GM23338 (cell line): ENCODE measurements around the gene TST. TPM values are rescaled to one million over a fixed set of nuclear protein-coding genes. Genes with fewer than 3 reads are reported as not detected.

Source experiments
- ATAC-seq: fragments of 200-7000 bp; cut with Tn5 transposase; 3 replicates; pipeline ENCODE4 v1.9.1; 2020
- DNase-seq: peaks from one replicate; pipeline ENCODE4 v3.0.0-alpha.2; 2015; ENCODE audit warnings: low spot score
- H2AFZ ChIP-seq: fragments of 200-600 bp; sonication (generic); 2 replicates; pipeline ENCODE4 v1.8.0; 2016; ENCODE audit warnings: antibody characterized with exemption, mild to moderate bottlenecking, moderate library complexity
- H3F3A ChIP-seq: fragments of 200-600 bp; sonication (generic); replicated peaks from 2 replicates; pipeline ENCODE4 v1.8.0; 2017; ENCODE audit warnings: antibody characterized with exemption, mixed run types, low read depth
- H3K27ac ChIP-seq: fragments of 200-600 bp; sonication (generic); 2 replicates; pipeline ENCODE4 v1.6.1; 2016; ENCODE audit warnings: low read depth
- H3K27me3 ChIP-seq: fragments of 200-600 bp; sonication (generic); 2 replicates; pipeline ENCODE4 v1.8.0; 2016; ENCODE audit warnings: mild to moderate bottlenecking, mixed run types, moderate library complexity; ENCODE audit not compliant: insufficient read depth
- H3K36me3 ChIP-seq: fragments of 200-600 bp; sonication (generic); 2 replicates; pipeline ENCODE4 v1.8.0; 2016; ENCODE audit warnings: mild to moderate bottlenecking; ENCODE audit not compliant: insufficient read depth
- H3K4me1 ChIP-seq: fragments of 200-600 bp; sonication (generic); 2 replicates; pipeline ENCODE4 v1.8.0; 2016; ENCODE audit warnings: mild to moderate bottlenecking, moderate library complexity; ENCODE audit not compliant: insufficient read depth
- H3K4me2 ChIP-seq: fragments of 200-600 bp; sonication (generic); 2 replicates; pipeline ENCODE4 v1.7.1; 2017; ENCODE audit warnings: mixed run types
- H3K4me3 ChIP-seq: fragments of 200-600 bp; sonication (generic); 2 replicates; pipeline ENCODE4 v1.6.1; 2016; ENCODE audit warnings: mixed run types
- H3K79me2 ChIP-seq: fragments of 200-600 bp; sonication (generic); replicated peaks from 2 replicates; pipeline ENCODE4 v1.8.0; 2017; ENCODE audit warnings: mild to moderate bottlenecking; ENCODE audit not compliant: insufficient read depth
- H3K9me2 ChIP-seq: fragments of 200-600 bp; sonication (generic); 2 replicates; pipeline ENCODE4 v1.8.0; 2017; ENCODE audit not compliant: insufficient read depth
- H4K20me1 ChIP-seq: fragments of 200-600 bp; sonication (generic); replicated peaks from 2 replicates; pipeline ENCODE4 v1.8.0; 2017; ENCODE audit warnings: mild to moderate bottlenecking; ENCODE audit not compliant: insufficient read depth
- H3K27ac Mint-ChIP-seq: 2 replicates; pipeline ENCODE4 v1.8.0; 2020; ENCODE audit warnings: inconsistent platforms, mild to moderate bottlenecking, moderate library complexity, mixed read lengths
- H3K27me3 Mint-ChIP-seq: 3 replicates; pipeline ENCODE4 v1.8.0; 2022; ENCODE audit warnings: low read depth, mild to moderate bottlenecking, moderate library complexity, mixed read lengths, inconsistent platforms; ENCODE audit not compliant: insufficient read depth, poor library complexity
- H3K36me3 Mint-ChIP-seq: 3 replicates; pipeline ENCODE4 v1.8.0; 2021; ENCODE audit warnings: low read depth, mild to moderate bottlenecking, inconsistent platforms, moderate library complexity, mixed read lengths
- H3K4me1 Mint-ChIP-seq: 3 replicates; pipeline ENCODE4 v1.8.0; 2020; ENCODE audit warnings: mild to moderate bottlenecking, inconsistent platforms, mixed read lengths
- H3K4me3 Mint-ChIP-seq: 3 replicates; pipeline ENCODE4 v1.8.0; 2021; ENCODE audit warnings: moderate library complexity, mild to moderate bottlenecking, inconsistent platforms, mixed read lengths
- H3K9me3 Mint-ChIP-seq: 3 replicates; pipeline ENCODE4 v1.8.0; 2020; ENCODE audit warnings: moderate library complexity, mild to moderate bottlenecking, inconsistent platforms, mixed read lengths
- CTCF ChIP-seq, 2 experiments: fragments of 200-600 bp in 1 of 2; sonication (generic) in 1 of 2; conservative IDR thresholded peaks; 2 replicates each; pipeline versions ENCODE4 v1.5.1 to v1.6.1; 2016 to 2017; ENCODE audit warnings: antibody characterized with exemption in 2 of 2, low read depth in 2 of 2, mild to moderate bottlenecking in 2 of 2, moderate library complexity in 1 of 2
- ETS1 ChIP-seq: IDR thresholded peaks from 2 replicates; pipeline ENCODE4 v1.6.1; 2016; ENCODE audit warnings: antibody characterized with exemption
- EZH2 ChIP-seq: fragments of 200-600 bp; sonication (generic); IDR thresholded peaks from one replicate; pipeline ENCODE4 v1.8.0; 2017; ENCODE audit warnings: antibody characterized with exemption, mild to moderate bottlenecking, low read depth; ENCODE audit not compliant: unreplicated experiment
- REST ChIP-seq: IDR thresholded peaks from one replicate; pipeline ENCODE4 v1.6.1; 2018; ENCODE audit warnings: antibody characterized with exemption; ENCODE audit not compliant: unreplicated experiment
- STAT1 ChIP-seq: IDR thresholded peaks from one replicate; pipeline ENCODE4 v1.6.1; 2016; ENCODE audit warnings: antibody characterized with exemption; ENCODE audit not compliant: unreplicated experiment
- ZNF331 ChIP-seq: fragments of 250-450 bp; sonication (Bioruptor Pico); IDR thresholded peaks from 2 replicates; pipeline ENCODE4 v1.5.0; 2020; ENCODE audit warnings: low read depth, mild to moderate bottlenecking, moderate library complexity
- polyA plus RNA-seq: library from polyadenylated mRNA; unstranded; fragments of >200 nt; fragmentation: Nextera tagmentation; extraction: Ambion mirVana; gene quantifications from 2 replicates; pipeline ENCODE4 v1.2.1, GENCODE V29; 2016
- total RNA-seq: library from RNA; depleted of rRNA; stranded (reverse); fragments of >200 nt; shearing (Covaris generic); gene quantifications from 2 replicates; pipeline ENCODE4 v1.2.3, GENCODE V29; 2014

The TST gene
- total and polyA plus RNA-seq, 2 experiments from 2014 or later = 14.6 to 32.7 TPM

- H3K27ac Mint-ChIP-seq = peak overlapping the region; percentile 32; the same call in 1 of the 2 replicates
- Histone ChIP-seq H4K20me1 (peaks cover 1% of the 10 kb centered on the region), H3K9me2 (no peaks in the 10 kb centered on the region), H3K27ac (no peak overlapping the region), H3K36me3 (peaks cover under 1% of the 10 kb centered on the region; the same call in 1 of the 2 replicates), H3F3A (0 out of 2 replicates have a peak, but pooled peaks cover 7% of the 10 kb centered on the region), H2AFZ (no peak overlapping the region), H3K4me2 (no peak overlapping the region), H3K4me1 (peaks cover 14% of the 10 kb centered on the region; the same call in 1 of the 2 replicates), H3K79me2 (no peaks in the 10 kb centered on the region), H3K27me3 (no peaks in the 10 kb centered on the region), H3K4me3 (no peak overlapping the region)
- H3K9me3 Mint-ChIP-seq = no peaks in the 10 kb centered on the region
- peaks cover 36% of the 10 kb centered on the region for H3K4me1 Mint-ChIP-seq
- H3K36me3 Mint-ChIP-seq = peaks cover 9% of the 10 kb centered on the region; the same call in 2 of the 3 replicates
- no peak for TF ChIP-seq EZH2
- peaks cover 11% of the 10 kb centered on the region for H3K27me3 Mint-ChIP-seq
- DNase-seq (peak; percentile 54), ATAC-seq (peak; percentile 29; the same call in 2 of the 3 replicates)
- no peak overlapping the region for H3K4me3 Mint-ChIP-seq
These were observed 13.6 kb upstream of the TST start for GRCh38 chr22:37032535-37033460.

- Histone ChIP-seq H3K36me3 (peaks cover 3% of the 10 kb centered on the region; the same call in 1 of the 2 replicates), H3K4me3 (no peak overlapping the region), H3K9me2 (no peaks in the 10 kb centered on the region), H3K27me3 (no peaks in the 10 kb centered on the region), H2AFZ (no peak overlapping the region), H4K20me1 (peaks cover 8% of the 10 kb centered on the region), H3K27ac (no peak overlapping the region), H3K4me1 (peaks cover 14% of the 10 kb centered on the region; the same call in 1 of the 2 replicates), H3F3A (0 out of 2 replicates have a peak, but pooled peaks cover 7% of the 10 kb centered on the region), H3K79me2 (no peaks in the 10 kb centered on the region), H3K4me2 (no peak overlapping the region)
- no peak for DNase-seq
- peaks cover 16% of the 10 kb centered on the region; the same call in 2 of the 3 replicates for H3K36me3 Mint-ChIP-seq
- H3K4me1 Mint-ChIP-seq = peaks cover 32% of the 10 kb centered on the region
- H3K4me3 Mint-ChIP-seq = no peak overlapping the region
- no peak overlapping the region for H3K27ac Mint-ChIP-seq
- no peaks in the 10 kb centered on the region for H3K9me3 Mint-ChIP-seq
- no peak for ATAC-seq
- peaks cover 7% of the 10 kb centered on the region for H3K27me3 Mint-ChIP-seq
- no peak for TF ChIP-seq STAT1
- TF ChIP-seq REST = no peak
- TF ChIP-seq EZH2 = no peak
- no peak for TF ChIP-seq ETS1
- no peak for TF ChIP-seq CTCF (conservative IDR thresholded peaks at IDR 0.05; ENCODE audit: low read depth in 2 of 2)
- TF ChIP-seq ZNF331 (CRISPR knock-in tag) = no peak
These were observed 12.9 kb upstream of the TST start for GRCh38 chr22:37032134-37032534.
